ELF-1 (cell line): ENCODE data around the gene WHRN.

ENCODE experiments used
- DNase-seq: peaks from one replicate; pipeline ENCODE4 v3.0.0-alpha.2; 2016; ENCODE audit warnings: low read depth, low spot score

Gene WHRN

DNA sequence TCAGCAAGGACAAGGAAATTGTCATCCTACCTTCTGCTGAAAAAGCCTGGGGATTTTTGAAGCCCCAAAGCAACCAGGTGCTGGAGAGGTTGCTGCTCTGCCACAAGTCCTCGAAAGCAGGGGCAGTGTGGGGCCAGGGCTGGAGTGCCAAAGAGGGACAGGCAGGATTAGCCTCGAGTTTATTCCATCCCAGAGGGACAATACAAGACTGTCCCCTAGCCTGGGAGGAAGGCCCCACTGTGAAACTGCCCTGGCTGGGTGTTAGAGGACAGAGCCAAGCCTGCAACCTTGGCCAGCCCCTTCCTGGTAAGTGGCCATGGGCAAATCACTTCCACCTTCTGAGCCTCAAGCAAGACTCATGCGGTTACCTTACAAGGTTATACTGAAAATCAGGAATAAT is 55.1 kb downstream of the WHRN start:
- no peak for DNase-seq

GRCh38 chr9:114449236-114449635 is 56.0 kb downstream of the WHRN start:
- DNase-seq = no peak

DNA sequence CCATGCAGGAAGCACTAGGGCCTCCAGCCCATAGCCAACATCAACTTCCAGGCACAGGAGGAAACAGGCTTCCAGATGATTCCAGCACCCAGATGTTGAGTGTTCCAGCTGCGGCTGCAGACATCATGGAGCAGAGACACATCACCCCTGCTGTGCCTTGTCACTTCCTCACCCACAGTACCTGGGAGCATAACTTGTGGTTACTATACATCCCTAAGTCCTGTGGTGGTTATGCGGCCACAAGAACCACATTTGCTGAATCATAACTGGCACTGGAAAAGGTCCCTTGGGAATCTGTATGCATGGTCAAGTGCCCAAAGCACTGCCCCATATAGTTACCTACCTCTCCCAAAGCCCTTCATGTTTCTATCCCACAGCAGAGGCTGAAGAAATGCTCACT is 56.6 kb downstream of the WHRN start:
- no peak for DNase-seq

DNA sequence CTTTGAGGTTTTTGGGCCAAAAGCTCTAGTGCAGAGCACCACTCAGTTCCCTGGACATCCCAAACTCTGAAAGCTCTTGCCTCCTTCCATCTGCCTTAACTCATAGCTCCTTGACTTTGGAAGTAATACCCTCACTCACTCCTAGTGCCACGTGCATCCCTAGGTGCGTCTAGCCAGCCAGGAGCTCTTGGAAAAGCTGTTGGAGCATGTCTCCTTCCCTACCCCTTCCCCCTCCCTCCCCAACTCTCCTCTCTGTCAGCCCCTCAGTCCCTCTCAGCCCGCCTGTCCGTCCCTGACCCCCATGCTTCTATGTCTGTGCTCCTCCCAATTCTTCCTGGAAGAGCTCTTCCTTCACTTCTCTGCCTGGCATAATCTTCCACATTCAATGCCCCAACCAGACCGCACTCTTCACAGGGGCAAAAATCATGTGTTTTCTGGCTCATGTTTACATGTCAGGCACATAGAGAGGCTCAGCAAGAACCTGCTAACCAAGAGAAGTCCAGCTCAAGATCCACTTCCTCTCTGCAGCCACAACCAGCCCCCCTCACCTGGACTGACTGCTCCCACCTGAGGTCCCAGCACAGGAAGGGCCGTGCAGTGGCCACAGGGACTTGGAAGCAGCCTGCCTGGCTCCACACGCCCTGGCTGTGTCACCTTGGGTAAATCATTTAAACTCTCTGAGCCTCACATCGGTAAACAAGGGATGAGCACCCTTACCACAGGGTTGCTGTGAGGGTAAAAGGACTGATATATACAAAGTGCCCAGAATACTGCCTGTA is 58.4 kb downstream of the WHRN start:
- DNase-seq = no peak

- DNase-seq = no peak
Observed at GRCh38 chr9:114446036-114446435, 59.2 kb downstream of the WHRN start.

DNA sequence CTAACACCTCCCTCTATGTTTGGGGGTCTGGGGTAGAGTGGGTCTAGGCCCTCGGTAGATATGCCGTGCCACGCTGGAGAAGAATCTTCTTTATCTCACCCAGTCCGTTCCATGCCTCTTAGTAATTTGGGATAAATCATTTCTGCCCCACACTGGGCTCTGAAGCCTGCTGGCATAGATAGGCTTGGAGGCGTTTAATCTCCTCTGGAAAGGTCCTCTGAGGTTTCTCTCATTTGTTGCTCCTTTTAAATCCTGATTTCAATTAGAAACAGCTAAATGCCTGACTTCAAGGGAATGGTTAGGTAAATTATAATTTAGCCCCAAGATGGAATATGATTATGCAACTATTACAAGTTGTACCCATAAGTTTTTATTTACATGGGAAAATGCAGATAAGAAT is 59.7 kb downstream of the WHRN start:
- DNase-seq = no peak

DNA sequence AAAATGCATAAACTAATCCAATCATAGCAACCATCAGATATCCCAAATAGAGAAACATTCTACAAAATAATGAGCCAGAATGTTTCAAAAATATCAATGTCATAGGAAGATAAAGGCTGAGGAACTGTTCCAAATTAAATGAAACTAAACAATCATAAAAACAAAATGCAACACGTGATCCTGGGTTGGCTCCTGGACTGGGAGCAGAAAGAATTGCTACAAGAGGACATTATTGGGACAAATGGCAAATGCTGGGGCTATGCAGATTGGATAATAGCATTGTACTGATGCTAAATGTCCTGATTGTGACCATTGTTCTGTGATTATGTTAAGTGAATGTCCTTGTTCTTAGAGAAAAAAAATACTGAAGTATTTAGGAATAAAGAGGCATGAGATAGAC is 63.3 kb downstream of the WHRN start:
- DNase-seq = no peak

DNA sequence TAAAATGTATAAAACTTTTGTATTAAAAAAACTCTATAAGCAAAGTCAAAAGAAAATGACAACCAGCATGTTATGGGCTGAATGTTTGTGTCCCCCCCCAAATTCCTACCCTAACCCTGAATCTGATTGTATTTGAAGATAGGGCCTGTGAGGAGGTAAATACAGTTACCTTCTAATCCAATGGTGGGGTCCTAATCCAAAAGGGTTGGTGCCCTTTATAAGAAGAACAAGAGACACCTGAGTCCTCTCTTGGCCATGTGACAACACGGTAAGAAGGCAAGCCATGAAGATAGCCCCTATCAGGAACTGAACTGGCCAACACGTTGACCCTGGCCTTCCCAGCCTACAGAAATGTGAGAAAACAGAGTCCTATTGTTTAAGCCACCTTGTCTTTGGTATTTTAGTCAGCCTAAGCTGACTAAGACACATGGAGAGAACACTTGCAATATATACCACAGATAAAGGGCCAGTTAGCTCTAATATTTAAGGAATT is 67.8 kb downstream of the WHRN start:
- no peak for DNase-seq

DNA sequence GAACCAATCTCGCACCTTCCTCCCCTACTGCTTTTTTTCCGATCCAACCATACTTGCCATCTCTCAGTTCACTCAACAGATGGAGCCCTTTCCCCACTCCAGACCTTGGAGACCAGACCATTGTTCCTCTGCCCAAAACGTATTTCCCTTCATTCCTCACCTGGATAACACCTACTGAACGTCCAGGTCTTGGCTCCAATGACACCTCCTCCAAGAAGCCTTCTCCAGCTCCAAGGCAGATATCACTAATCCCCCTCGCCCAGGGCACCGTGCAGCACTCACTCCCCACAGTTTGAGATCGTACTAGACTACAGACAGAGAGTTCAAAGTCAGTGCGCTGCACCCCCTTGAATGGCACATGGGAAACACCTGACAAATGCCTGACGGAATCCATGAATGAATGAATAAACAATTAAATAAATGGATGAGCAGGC is 70.4 kb downstream of the WHRN start:
- peak; percentile 69 for DNase-seq

DNA sequence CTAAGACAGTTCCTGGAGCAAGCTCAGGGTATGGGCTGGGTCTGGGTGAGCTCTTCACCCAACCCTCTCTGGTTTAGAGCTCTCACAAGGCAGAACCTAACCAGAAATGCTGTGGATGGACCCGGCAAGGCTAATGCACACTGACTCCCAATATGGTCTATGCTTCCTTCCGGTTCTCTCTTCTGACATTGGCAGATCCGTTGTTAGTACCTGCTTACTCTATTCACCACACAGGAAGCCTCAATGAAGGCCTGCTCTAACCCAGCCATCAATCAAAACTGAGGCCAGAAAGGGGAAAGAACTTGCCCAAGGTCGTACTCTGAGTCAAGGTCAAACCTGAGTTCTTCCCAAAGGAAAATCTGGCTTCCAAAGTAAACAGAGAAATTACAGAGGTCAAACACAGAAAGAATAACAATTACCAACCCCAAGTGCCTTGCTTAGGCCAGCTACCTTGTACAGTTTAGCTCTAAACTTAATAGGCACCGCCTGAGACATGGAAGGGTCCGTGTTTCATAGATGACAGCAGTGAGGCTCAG is 71.5 kb downstream of the WHRN start:
- DNase-seq = no peak

GRCh38 chr9:114433086-114433485 is 72.2 kb downstream of the WHRN start:
- no peak for DNase-seq

- no peak for DNase-seq
Observed at GRCh38 chr9:114432323-114433067, 72.8 kb downstream of the WHRN start.

- no peak for DNase-seq
Observed at GRCh38 chr9:114431770-114432169, 73.5 kb downstream of the WHRN start.

- DNase-seq = no peak
Observed at GRCh38 chr9:114431003-114431402, 74.3 kb downstream of the WHRN start.

- no peak for DNase-seq
Observed at GRCh38 chr9:114430457-114430856, 74.8 kb downstream of the WHRN start.

DNA sequence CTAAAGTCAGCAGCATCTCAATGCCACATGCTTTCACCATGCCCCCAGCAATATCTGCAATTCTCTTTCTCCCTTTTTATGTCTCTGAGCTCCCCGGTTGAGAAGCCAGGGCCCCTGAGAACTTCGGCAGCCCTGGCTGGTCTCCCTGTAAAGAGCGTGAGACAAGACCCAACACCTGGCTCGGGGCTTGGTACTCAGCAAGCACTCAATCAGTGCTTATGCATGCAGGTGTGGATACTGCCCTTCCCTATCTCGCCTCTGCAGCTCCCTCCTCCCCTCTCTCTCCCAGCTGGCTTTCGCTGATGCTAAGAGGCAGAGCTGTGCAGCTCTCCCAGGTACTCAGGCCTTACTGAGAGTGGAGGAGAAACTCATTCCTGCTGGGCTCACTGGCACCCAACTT is 75.8 kb downstream of the WHRN start:
- no peak for DNase-seq

- no peak for DNase-seq
Observed at GRCh38 chr9:114428466-114428865, 76.8 kb downstream of the WHRN start.

GRCh38 chr9:114427644-114428043 is 77.6 kb downstream of the WHRN start:
- DNase-seq = no peak

GRCh38 chr9:114426046-114426948 is 79.0 kb downstream of the WHRN start:
- DNase-seq = no peak

GRCh38 chr9:114425126-114425525 is 80.1 kb downstream of the WHRN start:
- no peak for DNase-seq

DNA sequence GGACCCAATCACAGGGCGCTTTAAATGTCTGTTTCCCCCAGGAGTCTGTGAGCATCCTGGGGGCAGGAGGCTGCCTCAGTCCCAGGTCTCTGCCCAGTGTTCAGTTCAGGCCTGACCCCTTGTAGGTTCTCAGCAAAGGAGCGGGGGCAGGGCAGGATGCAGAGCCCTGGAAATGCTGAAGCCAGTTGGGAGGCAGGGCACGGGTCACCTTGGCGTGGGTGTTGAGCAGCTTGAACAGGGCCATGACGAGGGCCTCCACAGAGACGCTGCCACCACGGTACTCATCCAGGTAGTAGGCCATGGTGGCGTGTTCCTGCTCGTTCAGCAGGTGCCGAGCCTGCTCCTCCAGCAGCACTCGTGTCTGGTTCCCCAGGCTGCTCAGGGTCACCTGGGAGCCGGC is 81.1 kb downstream of the WHRN start:
- DNase-seq = no peak

DNA sequence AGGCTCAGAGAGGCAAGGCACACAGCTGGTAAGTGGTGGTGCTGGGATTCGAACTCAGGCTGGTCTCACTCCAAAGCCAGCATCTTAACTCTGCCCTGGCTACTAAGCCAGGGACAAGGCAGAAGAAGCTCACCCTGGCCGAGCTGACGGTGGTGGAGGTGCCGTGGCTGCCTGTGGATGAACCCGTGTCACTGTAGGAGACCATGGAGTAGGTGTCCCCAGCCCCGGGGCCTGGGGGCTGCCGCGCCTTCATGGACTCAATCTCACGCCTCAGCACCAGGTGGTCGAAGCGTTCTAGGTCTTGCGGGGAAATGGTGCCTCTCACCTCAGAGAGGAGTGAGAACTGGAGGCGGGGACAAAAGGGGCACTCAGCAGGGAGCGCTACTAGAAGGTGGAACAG is 82.1 kb downstream of the WHRN start:
- DNase-seq = no peak
